ENCODE data around the gene TPRG1L.

Gene TPRG1L

DNA sequence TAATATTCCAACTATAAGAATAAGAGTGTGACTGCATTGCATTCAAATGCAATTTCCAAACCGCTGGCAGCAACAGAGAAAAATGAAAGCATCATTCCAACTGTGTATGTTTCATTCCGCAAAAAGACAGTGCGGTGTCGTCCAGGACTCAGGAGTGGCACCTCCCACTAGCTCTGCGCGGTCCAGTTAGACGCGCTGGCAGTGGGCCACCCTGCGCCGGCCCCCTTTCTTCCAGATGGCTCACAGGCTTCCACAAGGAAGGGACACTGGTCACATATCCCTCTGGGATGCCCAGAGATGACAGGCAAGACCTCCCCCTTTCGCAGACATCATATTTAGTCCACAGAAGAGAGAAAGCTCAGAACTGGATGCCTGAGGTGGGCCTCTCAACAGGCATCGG lies 13.2 kb downstream of the TPRG1L start:
- no peaks in the 10 kb centered on the region for H3K9me3 ChIP-seq (ENCODE audit: low read length)
- no peaks in the 10 kb centered on the region for H3K27me3 ChIP-seq (ENCODE audit: insufficient read depth, low read length)
- H3K9me2 ChIP-seq (ENCODE audit: low read depth, low read length) = no peaks in the 10 kb centered on the region
- H3K27ac ChIP-seq (ENCODE audit: low read depth, low read length, poor library complexity, severe bottlenecking) = no peak overlapping the region
- no peaks in the 10 kb centered on the region for H3K79me2 ChIP-seq (ENCODE audit: insufficient read depth, low read length)
- H3K36me3 ChIP-seq (ENCODE audit: insufficient read depth, low read length) = peaks cover 54% of the 10 kb centered on the region
- H4K20me1 ChIP-seq (ENCODE audit: insufficient read depth, low read length) = no peaks in the 10 kb centered on the region
- no peak overlapping the region for H3K4me2 ChIP-seq (ENCODE audit: low read length)
- no peak overlapping the region for H2AFZ ChIP-seq (ENCODE audit: low read length)
- H3K9ac ChIP-seq (ENCODE audit: low read length) = no peak overlapping the region
- no peaks in the 10 kb centered on the region for H3F3A ChIP-seq (ENCODE audit: insufficient read depth, low read length)
- H3K4me3 ChIP-seq (ENCODE audit: low read depth, low read length, poor library complexity, severe bottlenecking) = no peak overlapping the region
- TF ChIP-seq EZH2 (IDR thresholded peaks at IDR 0.05; ENCODE audit: borderline replicate concordance, low read length) = no peak
- no peaks in the 10 kb centered on the region for H3K4me1 ChIP-seq (ENCODE audit: insufficient read depth, low read length, severe bottlenecking)

DNA sequence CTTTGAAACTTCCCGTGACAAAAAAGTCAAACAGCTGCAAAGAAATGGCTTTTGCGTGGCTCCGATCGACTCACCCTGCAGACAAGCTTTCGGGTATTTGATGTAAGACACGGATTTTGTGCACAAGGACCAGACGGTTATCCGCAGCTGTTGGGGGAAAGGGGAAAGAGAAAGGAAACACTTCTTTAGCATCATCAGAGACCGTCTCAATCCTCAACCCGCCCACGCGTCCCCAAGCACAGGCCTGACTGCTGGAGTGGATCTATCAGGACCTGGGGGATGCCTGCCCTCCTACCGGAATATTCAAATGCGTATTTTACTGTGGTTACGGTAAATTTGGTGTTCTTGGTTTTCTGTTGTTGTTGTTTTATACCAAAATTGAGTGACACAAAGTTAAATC lies 13.9 kb downstream of the TPRG1L start:
- H3K4me2 ChIP-seq (ENCODE audit: low read length) = no peak overlapping the region
- no peak for TF ChIP-seq EZH2 (IDR thresholded peaks at IDR 0.05; ENCODE audit: borderline replicate concordance, low read length)
- TF ChIP-seq, protein P1, sequence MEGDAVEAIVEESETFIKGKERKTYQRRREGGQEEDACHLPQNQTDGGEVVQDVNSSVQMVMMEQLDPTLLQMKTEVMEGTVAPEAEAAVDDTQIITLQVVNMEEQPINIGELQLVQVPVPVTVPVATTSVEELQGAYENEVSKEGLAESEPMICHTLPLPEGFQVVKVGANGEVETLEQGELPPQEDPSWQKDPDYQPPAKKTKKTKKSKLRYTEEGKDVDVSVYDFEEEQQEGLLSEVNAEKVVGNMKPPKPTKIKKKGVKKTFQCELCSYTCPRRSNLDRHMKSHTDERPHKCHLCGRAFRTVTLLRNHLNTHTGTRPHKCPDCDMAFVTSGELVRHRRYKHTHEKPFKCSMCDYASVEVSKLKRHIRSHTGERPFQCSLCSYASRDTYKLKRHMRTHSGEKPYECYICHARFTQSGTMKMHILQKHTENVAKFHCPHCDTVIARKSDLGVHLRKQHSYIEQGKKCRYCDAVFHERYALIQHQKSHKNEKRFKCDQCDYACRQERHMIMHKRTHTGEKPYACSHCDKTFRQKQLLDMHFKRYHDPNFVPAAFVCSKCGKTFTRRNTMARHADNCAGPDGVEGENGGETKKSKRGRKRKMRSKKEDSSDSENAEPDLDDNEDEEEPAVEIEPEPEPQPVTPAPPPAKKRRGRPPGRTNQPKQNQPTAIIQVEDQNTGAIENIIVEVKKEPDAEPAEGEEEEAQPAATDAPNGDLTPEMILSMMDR (IDR thresholded peaks at IDR 0.05; ENCODE audit: low read length) = no peak
- H3K36me3 ChIP-seq (ENCODE audit: insufficient read depth, low read length) = peaks cover 50% of the 10 kb centered on the region

DNA sequence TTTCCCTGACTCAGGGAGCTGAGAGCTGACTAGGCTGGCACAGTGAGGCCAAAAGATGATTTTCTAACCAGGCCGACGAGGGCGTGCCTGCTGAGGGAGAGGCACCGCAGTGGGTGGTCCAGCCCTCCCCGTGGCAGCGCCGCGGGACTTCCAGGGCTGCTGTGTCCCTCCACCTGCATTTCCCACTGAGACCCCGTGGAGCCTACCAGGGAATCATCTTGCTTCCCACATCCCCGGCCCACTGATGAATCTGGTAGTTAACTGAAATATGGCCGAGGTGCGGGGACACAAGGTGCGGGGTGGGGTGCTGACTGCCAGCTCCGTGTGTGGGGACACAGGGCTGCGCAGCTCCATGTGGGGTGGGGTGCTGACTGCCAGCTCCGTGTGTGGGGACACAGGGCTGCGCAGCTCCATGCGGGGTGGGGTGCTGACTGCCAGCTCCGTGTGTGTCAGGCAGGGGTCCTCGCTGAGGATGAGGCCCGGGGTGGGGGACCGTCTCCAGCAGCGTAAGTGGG lies 14.6 kb downstream of the TPRG1L start:
- Histone ChIP-seq H3F3A (ENCODE audit: insufficient read depth, low read length) (no peaks in the 10 kb centered on the region), H3K36me3 (ENCODE audit: insufficient read depth, low read length) (peaks cover 45% of the 10 kb centered on the region), H3K4me2 (ENCODE audit: low read length) (no peak overlapping the region), H2AFZ (ENCODE audit: low read length) (no peak overlapping the region), H3K9me2 (ENCODE audit: low read depth, low read length) (no peaks in the 10 kb centered on the region), H3K9ac (ENCODE audit: low read length) (no peak overlapping the region), H3K79me2 (ENCODE audit: insufficient read depth, low read length) (no peaks in the 10 kb centered on the region), H3K4me1 (ENCODE audit: insufficient read depth, low read length, severe bottlenecking) (no peaks in the 10 kb centered on the region), H3K27me3 (ENCODE audit: insufficient read depth, low read length) (no peaks in the 10 kb centered on the region), H3K9me3 (ENCODE audit: low read length) (no peaks in the 10 kb centered on the region), H3K27ac (ENCODE audit: low read depth, low read length, poor library complexity, severe bottlenecking) (no peak overlapping the region), H4K20me1 (ENCODE audit: insufficient read depth, low read length) (no peaks in the 10 kb centered on the region), H3K4me3 (ENCODE audit: low read depth, low read length, poor library complexity, severe bottlenecking) (no peak overlapping the region)
- TF ChIP-seq, protein P1 (IDR thresholded peaks at IDR 0.05; ENCODE audit: low read length) = no peak
- no peak for TF ChIP-seq EZH2 (IDR thresholded peaks at IDR 0.05; ENCODE audit: borderline replicate concordance, low read length)

More for the DNA sequence above, 13.9 kb downstream of the TPRG1L start:
- H3K9me2 ChIP-seq (ENCODE audit: low read depth, low read length) = no peaks in the 10 kb centered on the region
- no peaks in the 10 kb centered on the region for H3K4me1 ChIP-seq (ENCODE audit: insufficient read depth, low read length, severe bottlenecking)
- no peaks in the 10 kb centered on the region for H3F3A ChIP-seq (ENCODE audit: insufficient read depth, low read length)
- H4K20me1 ChIP-seq (ENCODE audit: insufficient read depth, low read length) = no peaks in the 10 kb centered on the region
- H3K4me3 ChIP-seq (ENCODE audit: low read depth, low read length, poor library complexity, severe bottlenecking) = no peak overlapping the region
- H3K27me3 ChIP-seq (ENCODE audit: insufficient read depth, low read length) = no peaks in the 10 kb centered on the region
- H3K9ac ChIP-seq (ENCODE audit: low read length) = no peak overlapping the region
- H3K27ac ChIP-seq (ENCODE audit: low read depth, low read length, poor library complexity, severe bottlenecking) = no peak overlapping the region
- no peaks in the 10 kb centered on the region for H3K9me3 ChIP-seq (ENCODE audit: low read length)
- no peak overlapping the region for H2AFZ ChIP-seq (ENCODE audit: low read length)
- no peaks in the 10 kb centered on the region for H3K79me2 ChIP-seq (ENCODE audit: insufficient read depth, low read length)

Data from OCI-LY1 (cell line).